Posterior vena cava (tissue), 2 donors: ENCODE results near the gene KLHL17. TPM values are rescaled to one million over a fixed set of nuclear protein-coding genes. Genes with fewer than 3 reads are reported as not detected.

Experiments used
- DNase-seq: peaks from one replicate; pipeline ENCODE4 v3.0.0-alpha.2; 2020; ENCODE audit warnings: low spot score
- intact Hi-C, 2 donors: fragments of 100-400 bp; cut with DNase I; formaldehyde crosslinking; loops; one replicate each; pipeline versions ENCODE4 v1.14.1 to v1.14.2; 2022 to 2023
- total RNA-seq, 2 donors: library from RNA; stranded (reverse); fragmentation: NEBNext Ultra II Directional; extraction: Animal tissue kit (Norgen Biotek cat#: 25700); gene quantifications; one replicate each; pipeline ENCODE4 v1.2.1, GENCODE V29; 2021
- donor health status: DM: yes; HTN: yes; CAD: no.
- donor health status: DM: yes; HTN: yes; CAD: no.

KLHL17 gene
- total RNA-seq, 2 donors from 2014 or later = 8.5 to 8.9 TPM

GRCh38 chr1:933603-933940 is 26.8 kb upstream of the KLHL17 start:
- intact Hi-C loops = no loop called here
- DNase-seq = no peak

DNA sequence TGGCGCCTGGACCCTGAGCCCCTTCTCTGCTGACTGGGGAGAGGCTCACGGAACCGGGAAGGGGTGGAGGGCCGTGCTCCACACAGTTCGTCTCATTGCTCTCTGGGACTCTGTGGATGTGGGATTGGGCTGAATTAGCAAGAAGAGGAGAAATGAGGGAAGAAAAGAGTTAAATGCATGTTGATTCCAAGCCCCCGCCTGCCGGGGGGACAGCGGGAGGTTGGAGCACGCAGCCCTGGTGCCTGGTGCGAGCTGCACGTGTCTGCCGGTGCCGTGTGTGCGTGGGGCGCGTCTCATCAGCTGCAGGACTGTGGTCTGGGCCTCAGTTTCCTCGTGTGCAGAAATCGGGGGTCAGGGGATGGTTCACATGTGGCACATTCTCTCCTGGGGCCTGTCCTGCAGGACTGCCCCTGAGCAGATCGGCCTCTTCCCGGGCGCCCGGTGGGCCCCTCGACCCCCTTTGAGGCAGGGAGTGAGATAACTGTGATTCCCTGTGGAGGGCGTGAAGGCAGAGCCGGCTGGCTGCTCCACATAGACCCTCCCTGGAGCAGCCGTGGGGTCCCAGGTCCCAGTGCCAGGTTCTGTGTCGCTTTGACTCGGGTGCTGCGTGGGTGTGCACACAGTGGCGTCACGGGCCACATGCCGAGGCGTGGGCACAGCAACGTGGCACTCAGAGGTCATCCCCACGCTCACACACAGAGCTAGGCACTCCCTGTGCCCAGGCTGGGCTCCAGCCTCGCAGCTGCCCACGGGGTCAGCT is 25.2 kb upstream of the KLHL17 start:
- no peak for DNase-seq
- intact Hi-C loops = no loop called here

DNA sequence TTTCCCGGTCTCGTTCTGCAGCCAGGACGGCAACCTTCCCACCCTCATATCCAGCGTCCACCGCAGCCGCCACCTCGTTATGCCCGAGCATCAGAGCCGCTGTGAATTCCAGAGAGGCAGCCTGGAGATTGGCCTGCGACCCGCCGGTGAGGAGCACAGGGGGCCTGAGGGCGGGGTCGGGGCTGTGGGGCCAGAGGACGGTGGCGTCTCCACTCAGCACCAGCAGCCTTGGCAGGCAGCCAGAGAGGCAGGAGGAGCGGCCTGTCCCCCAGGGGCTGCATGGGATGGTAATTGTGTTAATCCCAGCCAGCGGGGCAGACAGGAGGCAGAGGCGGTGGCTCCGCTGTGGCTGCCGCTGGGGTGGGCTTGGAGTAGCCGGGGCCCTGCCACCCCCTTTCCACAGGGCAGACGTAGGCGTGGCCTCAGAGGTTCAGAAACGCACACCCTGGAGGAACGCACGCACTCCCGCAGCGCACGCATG is 24.6 kb upstream of the KLHL17 start:
- DNase-seq = no peak
- intact Hi-C loops = no loop called here

- intact Hi-C loops = no loop called here
- no peak for DNase-seq
Observed at GRCh38 chr1:936348-937264, 23.8 kb upstream of the KLHL17 start.

GRCh38 chr1:937521-937920 is 22.9 kb upstream of the KLHL17 start:
- DNase-seq = no peak
- intact Hi-C loops = no loop called here

DNA sequence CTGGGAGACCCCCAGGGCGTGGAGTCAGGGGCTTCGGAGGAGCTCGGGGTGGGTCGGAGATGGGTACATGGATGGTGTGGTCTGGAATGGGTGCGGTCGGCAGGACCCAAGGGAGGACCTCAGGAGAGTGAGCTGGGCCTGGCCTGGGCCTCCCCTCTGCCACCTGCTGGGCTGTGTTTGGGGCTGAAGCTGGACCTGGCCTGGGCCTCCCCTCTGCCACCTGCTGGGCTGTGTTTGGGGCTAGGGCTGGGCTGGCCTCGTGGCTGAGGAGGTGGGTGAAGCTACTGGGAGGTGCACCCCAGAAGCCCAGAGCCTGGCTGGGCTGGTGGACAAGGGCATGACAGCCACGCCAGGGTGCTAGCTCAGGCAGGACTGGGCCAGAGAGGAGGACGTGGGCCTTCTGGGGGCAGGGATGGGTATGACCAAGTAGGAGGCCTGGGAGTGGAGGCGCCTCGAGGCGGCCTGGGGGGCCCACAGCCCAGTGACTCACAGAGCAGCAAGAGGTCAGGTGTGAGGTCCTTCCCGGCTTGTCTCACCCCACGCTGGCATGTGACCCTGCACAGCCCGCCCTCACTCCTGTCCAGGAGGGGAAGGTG is 22.2 kb upstream of the KLHL17 start:
- intact Hi-C loops = no loop called here
- DNase-seq = no peak

GRCh38 chr1:938711-939489 is 21.5 kb upstream of the KLHL17 start:
- intact Hi-C loops = no loop called here
- DNase-seq = no peak

DNA sequence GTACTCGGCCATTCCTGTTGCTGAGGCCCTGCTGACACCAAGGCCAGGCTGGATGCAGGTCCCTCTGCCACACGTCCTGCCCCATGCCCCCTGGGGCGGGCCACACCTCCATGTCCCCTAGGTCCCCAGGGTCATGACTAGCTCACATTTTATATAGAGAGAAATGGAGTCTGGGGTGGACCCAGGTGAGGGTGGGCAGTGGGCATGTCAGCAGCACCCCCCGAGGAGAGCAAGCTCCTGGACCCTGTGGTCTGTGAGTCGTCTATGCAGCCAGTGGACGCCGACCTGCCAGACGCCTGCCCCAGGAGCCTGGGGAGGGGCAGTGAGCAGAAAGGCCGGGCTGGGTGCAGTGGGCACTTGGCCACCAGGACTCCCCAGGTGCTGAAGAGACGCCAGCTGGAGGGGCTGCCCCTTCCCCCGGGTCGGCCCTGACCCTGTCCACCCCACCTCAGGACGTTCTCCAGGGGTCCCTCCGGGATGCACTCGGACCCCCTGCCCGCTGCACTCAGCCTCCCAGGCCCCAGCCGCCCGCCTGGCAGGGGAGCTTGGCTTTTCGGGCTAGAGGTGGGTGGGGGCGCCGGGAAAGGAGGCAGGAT is 20.8 kb upstream of the KLHL17 start:
- intact Hi-C loops = no loop called here
- no peak for DNase-seq

GRCh38 chr1:940107-941014 is 20.0 kb upstream of the KLHL17 start:
- intact Hi-C loops = no loop called here

GRCh38 chr1:941015-941587 is 19.3 kb upstream of the KLHL17 start:
- no peak for DNase-seq
- intact Hi-C loops = no loop called here

More at GRCh38 chr1:940107-941014, 20.0 kb upstream of the KLHL17 start:
- peak; percentile 93 for DNase-seq

DNA sequence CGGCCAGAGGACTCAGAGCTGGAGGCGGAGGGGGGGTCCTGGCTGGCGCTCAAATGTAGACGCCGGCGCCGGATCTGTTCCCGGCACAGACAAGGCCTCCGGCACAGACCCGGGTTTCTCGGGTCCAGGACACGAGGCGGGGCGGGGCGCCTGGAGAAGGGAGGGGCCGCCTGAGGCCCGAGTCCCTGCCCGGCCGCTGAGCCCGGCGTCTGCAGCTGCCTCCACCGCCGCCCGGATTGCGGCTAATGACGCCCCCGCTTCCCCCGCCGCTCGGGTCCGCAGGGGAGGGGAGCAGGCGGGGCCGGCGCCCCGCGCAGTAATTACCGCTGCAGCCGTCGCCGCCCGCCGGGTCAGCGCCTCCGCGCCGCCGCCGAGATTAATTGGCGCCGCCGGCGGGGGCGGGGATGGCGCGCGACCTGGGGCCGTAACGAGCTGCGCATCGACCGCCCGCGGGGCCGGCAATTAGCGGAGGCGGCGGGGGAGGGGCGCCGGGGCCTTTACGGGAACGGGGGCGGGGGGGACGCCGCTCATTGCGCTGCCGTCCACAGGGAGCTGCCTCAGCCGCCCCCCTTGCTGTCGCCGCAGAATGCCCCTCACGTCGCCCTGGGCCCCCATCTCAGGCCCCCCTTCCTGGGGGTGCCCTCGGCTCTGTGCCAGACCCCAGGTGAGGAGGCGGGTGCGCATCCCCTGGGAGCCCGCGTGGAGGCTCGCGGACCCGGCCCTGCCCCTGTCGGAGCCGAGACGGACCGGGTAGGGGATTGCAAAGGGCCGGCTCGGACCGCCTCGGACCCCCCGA is 18.6 kb upstream of the KLHL17 start:
- peak; percentile 97 for DNase-seq
- intact Hi-C loops = no loop called here

- no peak for DNase-seq
- intact Hi-C loops = no loop called here
Observed at GRCh38 chr1:942411-942821, 18.0 kb upstream of the KLHL17 start.

GRCh38 chr1:942864-943533 is 17.4 kb upstream of the KLHL17 start:
- peak; percentile 95 for DNase-seq
- intact Hi-C loops = no loop called here

- no peak for DNase-seq
- intact Hi-C loops = loop anchor here in 1 of 2 donors (2.0 kb wide), 1 partner anchor 15 kb away; no protein-coding TSS in a partner anchor
Observed at GRCh38 chr1:943545-944340, 16.6 kb upstream of the KLHL17 start.
